HG03066 (cell line): Measurements from ENCODE around the gene PTPRZ1.
A peak's percentile ranks its signal among the peaks of the same experiment; 100 is the strongest.

Experiments used
- ATAC-seq: cut with Tn5 transposase; IDR thresholded peaks from one replicate; pipeline ENCODE4 v1.9.1; 2021; ENCODE audit warnings: low read depth; ENCODE audit not compliant: unreplicated experiment

The PTPRZ1 gene

GRCh38 chr7:121945480-121946236 lies 72.7 kb downstream of the PTPRZ1 start:
- ATAC-seq = no peak

- ATAC-seq = no peak
These were observed 80.2 kb downstream of the PTPRZ1 start for GRCh38 chr7:121953164-121953563.

- ATAC-seq = no peak
These were observed 80.6 kb downstream of the PTPRZ1 start for GRCh38 chr7:121953601-121954000.

- ATAC-seq = no peak
These were observed 81.8 kb downstream of the PTPRZ1 start for GRCh38 chr7:121954803-121955202.

GRCh38 chr7:121957626-121958025 lies 84.7 kb downstream of the PTPRZ1 start:
- ATAC-seq = no peak

GRCh38 chr7:121960678-121961077 lies 87.7 kb downstream of the PTPRZ1 start:
- no peak for ATAC-seq

- ATAC-seq = no peak
These were observed 88.3 kb downstream of the PTPRZ1 start for GRCh38 chr7:121961089-121961867.

- no peak for ATAC-seq
These were observed 93.4 kb downstream of the PTPRZ1 start for GRCh38 chr7:121966276-121966934.

GRCh38 chr7:121966935-121967332 lies 94.0 kb downstream of the PTPRZ1 start:
- no peak for ATAC-seq

GRCh38 chr7:121985476-121986030 lies 112.6 kb downstream of the PTPRZ1 start:
- ATAC-seq = no peak

GRCh38 chr7:121992068-121992467 lies 119.1 kb downstream of the PTPRZ1 start:
- no peak for ATAC-seq

GRCh38 chr7:121994625-121995410 lies 121.9 kb downstream of the PTPRZ1 start:
- ATAC-seq = peak; percentile 97

GRCh38 chr7:122006687-122007086 lies 133.7 kb downstream of the PTPRZ1 start:
- ATAC-seq = no peak

GRCh38 chr7:122010116-122010515 lies 137.2 kb downstream of the PTPRZ1 start:
- ATAC-seq = no peak

GRCh38 chr7:122013065-122013464 lies 140.1 kb downstream of the PTPRZ1 start:
- ATAC-seq = no peak

GRCh38 chr7:122013630-122014029 lies 140.7 kb downstream of the PTPRZ1 start:
- no peak for ATAC-seq

GRCh38 chr7:122014697-122015096 lies 141.7 kb downstream of the PTPRZ1 start:
- no peak for ATAC-seq

GRCh38 chr7:122018032-122018431 lies 145.1 kb downstream of the PTPRZ1 start:
- no peak for ATAC-seq

GRCh38 chr7:122027058-122027457 lies 154.1 kb downstream of the PTPRZ1 start:
- ATAC-seq = no peak

GRCh38 chr7:122033641-122034040 lies 160.7 kb downstream of the PTPRZ1 start:
- no peak for ATAC-seq
